Peyer's patch (tissue), 4 donors: ENCODE data around the gene PADI2. TPM values are rescaled to one million over a fixed set of nuclear protein-coding genes. Genes with fewer than 3 reads are reported as not detected.
"Not testable (repeated sequence)": the region's sequence is repeated elsewhere in the genome, so short reads cannot be mapped to it uniquely, and the experiment has no call there.

Experiments
- DNase-seq, 3 donors: peaks; one replicate each; pipeline ENCODE4 v3.0.0-alpha.2; 2017 to 2019
- H3K27ac ChIP-seq, 4 donors: fragments of 200-600 bp; sonication (generic); one replicate each; pipeline ENCODE4 v1.5.1; 2016 to 2019
- H3K27me3 ChIP-seq, 2 donors: fragments of 200-600 bp; sonication (generic); one replicate each; pipeline ENCODE4 v1.5.1; 2019
- H3K36me3 ChIP-seq, 3 donors: fragments of 200-600 bp; sonication (generic); one replicate each; pipeline ENCODE4 v1.5.1; 2016 to 2019
- H3K4me1 ChIP-seq, 4 donors: fragments of 200-600 bp; sonication (generic); one replicate each; pipeline ENCODE4 v1.5.1; 2016 to 2019
- H3K4me3 ChIP-seq, 4 donors: fragments of 200-600 bp; sonication (generic); 1 replicate in 3 of 4; 2 replicates in 1 of 4; pipeline ENCODE4 v1.5.1; 2016 to 2019; ENCODE audit warnings: mild to moderate bottlenecking in 1 of 4
- H3K9me3 ChIP-seq, 4 donors: fragments of 200-600 bp; sonication (generic); one replicate each; pipeline ENCODE4 v1.5.1; 2016 to 2019; ENCODE audit warnings: mild to moderate bottlenecking in 1 of 4
- CTCF ChIP-seq, 6 experiments: fragments of 450-650 bp in 4 of 6; fragments of 200-600 bp in 2 of 6; sonication (generic) in 1 of 6; IDR thresholded peaks; one replicate each; pipeline ENCODE4 v1.5.1; 2017 to 2019; ENCODE audit warnings: antibody characterized with exemption in 6 of 6, mild to moderate bottlenecking in 3 of 6, moderate library complexity in 1 of 6
- POLR2A ChIP-seq, 2 donors: fragments of 450-650 bp; IDR thresholded peaks; one replicate each; pipeline ENCODE4 v1.5.1; 2017; ENCODE audit warnings: antibody characterized with exemption in 2 of 2, mild to moderate bottlenecking in 2 of 2, moderate library complexity in 2 of 2
- total RNA-seq, 4 donors: library from RNA; depleted of rRNA; stranded (reverse); fragments of >200 nt; gene quantifications; one replicate each; pipeline ENCODE4 v1.1.0, GENCODE V29; 2016

PADI2 gene
- total RNA-seq, 4 donors from 2014 or later: 29.7 to 191 (median 57.9) TPM

- no peak overlapping the region for H3K27ac ChIP-seq
- no peaks in the 10 kb centered on the region for H3K27me3 ChIP-seq
- H3K36me3 ChIP-seq: peaks cover 0 to 4% (median 0%) of the 10 kb centered on the region in 3 donors
- TF ChIP-seq CTCF (IDR thresholded peaks at IDR 0.05) (no peak), POLR2A (IDR thresholded peaks at IDR 0.05) (no peak)
- DNase-seq: no peak
- H3K4me1 ChIP-seq: no peaks in the 10 kb centered on the region
- H3K9me3 ChIP-seq: peaks cover 0 to 7% (median 0%) of the 10 kb centered on the region in 4 donors
- H3K4me3 ChIP-seq: no peak overlapping the region
These were observed 52.7 kb downstream of the PADI2 start for GRCh38 chr1:17066361-17067068.

- H3K36me3 ChIP-seq: peaks cover 0 to 4% (median 0%) of the 10 kb centered on the region in 3 donors
- H3K4me1 ChIP-seq: no peaks in the 10 kb centered on the region
- H3K27ac ChIP-seq: no peak overlapping the region
- no peaks in the 10 kb centered on the region for H3K27me3 ChIP-seq
- peaks cover 0 to 7% (median 0%) of the 10 kb centered on the region in 4 donors for H3K9me3 ChIP-seq
- DNase-seq: no peak
- no peak overlapping the region for H3K4me3 ChIP-seq
- no peak for TF ChIP-seq CTCF (IDR thresholded peaks at IDR 0.05)
- TF ChIP-seq POLR2A (IDR thresholded peaks at IDR 0.05): no peak
These were observed 53.6 kb downstream of the PADI2 start for GRCh38 chr1:17065666-17066065.

GRCh38 chr1:17062751-17063150 lies 56.5 kb downstream of the PADI2 start:
- not testable (repeated sequence) for H3K4me3 ChIP-seq, H3K27ac ChIP-seq, H3K4me1 ChIP-seq, H3K27me3 ChIP-seq, H3K9me3 ChIP-seq, DNase-seq, H3K36me3 ChIP-seq

GRCh38 chr1:17061892-17062291 lies 57.4 kb downstream of the PADI2 start:
- Histone ChIP-seq H3K27me3 (no peaks in the 10 kb centered on the region), H3K9me3 (peaks cover 0 to 7% (median 0%) of the 10 kb centered on the region in 4 donors), H3K4me3 (no peak overlapping the region), H3K4me1 (no peaks in the 10 kb centered on the region), H3K36me3 (no peaks in the 10 kb centered on the region), H3K27ac (no peak overlapping the region)
- no peak for DNase-seq
- TF ChIP-seq POLR2A (IDR thresholded peaks at IDR 0.05) (no peak), CTCF (IDR thresholded peaks at IDR 0.05) (no peak)

- Histone ChIP-seq H3K27me3 (no peaks in the 10 kb centered on the region), H3K36me3 (no peaks in the 10 kb centered on the region), H3K4me3 (no peak overlapping the region), H3K9me3 (peaks cover 0 to 7% (median 0%) of the 10 kb centered on the region in 4 donors), H3K27ac (no peak overlapping the region), H3K4me1 (no peaks in the 10 kb centered on the region)
- TF ChIP-seq POLR2A (IDR thresholded peaks at IDR 0.05) (no peak), CTCF (IDR thresholded peaks at IDR 0.05) (no peak)
- no peak for DNase-seq
These were observed 57.8 kb downstream of the PADI2 start for GRCh38 chr1:17061486-17061885.

GRCh38 chr1:17060306-17060749 lies 58.9 kb downstream of the PADI2 start:
- TF ChIP-seq CTCF (IDR thresholded peaks at IDR 0.05): no peak
- TF ChIP-seq POLR2A (IDR thresholded peaks at IDR 0.05): no peak
- Histone ChIP-seq H3K27ac (no peak overlapping the region), H3K36me3 (no peaks in the 10 kb centered on the region), H3K4me3 (no peak overlapping the region), H3K9me3 (peaks cover 0 to 6% (median 0%) of the 10 kb centered on the region in 4 donors), H3K4me1 (no peaks in the 10 kb centered on the region), H3K27me3 (no peaks in the 10 kb centered on the region)
- DNase-seq: no peak
